Fibroblast of the aortic adventitia (primary cell): Measurements from ENCODE around the gene PAIP1. TPM values are rescaled to one million over a fixed set of nuclear protein-coding genes. Genes with fewer than 3 reads are reported as not detected.
"Not testable (repeated sequence)": the region's sequence is repeated elsewhere in the genome, so short reads cannot be mapped to it uniquely, and the experiment has no call there.

Experiments used
- DNase-seq: peaks from one replicate; pipeline ENCODE4 v3.0.0-alpha.2; 2010; ENCODE audit warnings: low read depth
- H3K4me3 ChIP-seq: 2 replicates; pipeline ENCODE4 v1.5.1; 2011; ENCODE audit warnings: low read depth, mild to moderate bottlenecking, control low read depth, low read length, moderate library complexity
- CTCF ChIP-seq: IDR thresholded peaks from 2 replicates; pipeline ENCODE4 v1.5.1; 2011; ENCODE audit warnings: mild to moderate bottlenecking, low read length, control low read depth, inconsistent platforms; ENCODE audit not compliant: insufficient read depth
- total RNA-seq: library from RNA; depleted of rRNA; stranded (reverse); fragments of >200 nt; gene quantifications from 2 replicates; pipeline ENCODE4 v1.2.3, GENCODE V29; 2012; ENCODE audit warnings: low replicate concordance

Gene PAIP1
- total RNA-seq, 1 donor: 113 TPM

DNA sequence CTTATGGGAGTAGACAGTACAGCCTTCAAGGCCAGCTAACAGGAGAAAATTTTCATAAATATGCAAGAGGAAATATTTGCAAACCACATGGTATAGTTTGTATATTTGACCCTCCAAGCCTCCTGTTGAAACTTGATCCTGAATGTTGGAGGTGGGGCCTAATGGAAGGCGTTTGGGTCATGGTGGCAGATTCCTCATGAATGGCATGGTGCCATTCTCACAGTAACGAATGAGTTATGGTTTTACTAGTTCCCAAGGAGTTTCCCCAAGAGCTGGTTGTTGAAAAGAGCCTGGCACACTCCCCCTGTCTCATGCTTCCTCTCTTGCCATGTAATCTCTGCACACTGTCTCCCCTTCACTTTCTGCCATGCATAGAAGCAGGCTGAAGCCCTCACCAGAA, 3.3 kb upstream of the PAIP1 start:
- DNase-seq: peak; percentile 37
- no peak for TF ChIP-seq CTCF
- no peak overlapping the region for H3K4me3 ChIP-seq

- H3K4me3 ChIP-seq: peak overlapping the region; percentile 86
- DNase-seq: not testable (repeated sequence)
These were observed 345 bp downstream of the PAIP1 start for GRCh38 chr5:43556607-43556856.

DNA sequence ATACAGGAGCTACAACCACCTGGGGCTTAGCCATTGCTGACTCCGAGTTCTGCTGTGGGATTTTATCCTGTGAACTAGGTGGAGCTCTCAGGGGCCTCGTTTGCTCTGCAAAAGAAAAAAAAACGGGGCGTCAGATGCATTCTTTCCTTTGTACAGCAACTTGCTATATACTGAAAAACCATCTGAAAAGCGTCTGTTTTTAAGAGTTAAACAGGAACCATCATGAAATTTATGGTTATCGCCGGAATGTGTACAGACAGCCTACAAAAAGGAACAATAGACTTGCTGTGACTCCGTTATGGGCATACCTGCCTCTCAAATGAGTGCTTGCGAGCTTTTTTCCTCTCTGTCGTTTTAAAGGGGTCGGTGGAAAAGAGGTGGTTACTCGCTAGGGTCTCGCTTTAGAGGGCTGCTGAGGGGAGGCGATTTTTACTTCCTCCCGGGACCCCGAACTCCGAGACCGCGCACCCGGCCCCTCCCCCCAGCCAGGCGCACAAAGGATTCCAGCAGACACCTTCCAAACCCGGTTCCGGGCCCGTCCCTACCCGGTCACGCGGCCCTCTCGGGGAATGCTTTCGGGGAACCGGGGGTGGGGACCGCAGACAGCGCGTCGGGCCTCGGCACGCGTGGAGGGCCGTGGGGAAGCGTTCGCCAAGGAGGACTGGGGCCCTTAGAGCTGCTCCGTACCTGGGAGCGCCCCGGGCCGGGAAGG, 826 bp downstream of the PAIP1 start:
- peak overlapping the region; percentile 86 for H3K4me3 ChIP-seq
- no peak for TF ChIP-seq CTCF
- peak; percentile 37 for DNase-seq

DNA sequence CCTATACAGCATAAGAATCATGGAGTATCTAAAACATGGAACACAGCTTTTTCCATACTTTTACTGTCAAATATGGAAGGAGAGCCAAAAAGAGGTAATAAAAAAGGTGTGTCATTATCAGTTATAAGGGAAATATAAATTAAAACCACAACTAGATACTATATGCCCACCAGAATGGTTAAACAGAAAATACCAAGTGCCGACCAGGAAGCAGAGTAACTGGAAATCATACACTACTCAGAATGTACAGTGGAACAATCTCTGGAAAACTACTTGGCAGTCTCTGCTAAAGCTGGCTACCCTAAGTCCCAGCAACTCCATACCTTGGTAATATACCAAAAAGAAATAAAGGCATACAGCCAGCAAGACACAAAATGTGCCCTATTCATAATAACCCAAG, 2.4 kb downstream of the PAIP1 start:
- no peak for TF ChIP-seq CTCF
- peak overlapping the region; percentile 5 for H3K4me3 ChIP-seq
- no peak for DNase-seq

DNA sequence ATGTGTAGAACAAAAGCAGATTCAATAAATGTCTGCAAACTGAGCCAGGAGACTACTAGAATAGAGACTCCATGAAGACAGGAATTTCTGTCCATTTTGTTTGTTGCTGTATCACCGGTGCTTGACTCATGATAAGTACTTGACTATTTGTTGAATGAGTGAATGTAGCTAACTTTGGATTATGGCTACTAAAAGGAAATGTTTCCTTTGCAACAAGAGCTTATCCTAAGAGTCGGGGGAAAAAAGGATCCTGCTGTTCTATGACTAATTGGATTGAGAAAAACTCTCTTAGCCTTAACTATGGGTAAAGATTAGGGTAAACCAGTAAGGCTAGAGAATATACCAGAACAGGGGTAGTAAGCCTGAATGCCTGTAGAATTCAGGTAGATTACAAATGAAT, 3.5 kb downstream of the PAIP1 start:
- DNase-seq: peak; percentile 9
- TF ChIP-seq CTCF: no peak

DNA sequence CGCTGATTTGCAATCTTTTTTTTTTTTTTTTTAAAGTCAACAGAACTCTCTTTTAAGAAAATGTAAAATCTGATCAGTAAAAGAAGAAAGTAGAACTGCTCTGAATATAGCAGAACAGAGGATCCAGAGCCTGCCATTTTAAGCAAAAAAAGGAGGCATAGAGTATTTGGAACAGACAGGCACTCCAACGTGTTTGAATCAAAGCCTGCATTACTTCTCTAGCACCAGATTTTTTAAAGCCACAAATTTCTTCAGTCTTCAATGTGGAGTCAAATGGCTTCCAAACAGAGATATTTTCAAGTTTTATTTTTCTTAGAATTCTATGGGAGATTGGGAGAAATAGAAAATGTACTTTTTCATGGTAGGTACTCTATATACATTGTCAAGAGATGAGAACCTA, 5.1 kb downstream of the PAIP1 start:
- H3K4me3 ChIP-seq: no peak overlapping the region
- TF ChIP-seq CTCF: no peak
- DNase-seq: no peak

More for the DNA sequence above, 3.5 kb downstream of the PAIP1 start:
- no peak overlapping the region for H3K4me3 ChIP-seq

DNA sequence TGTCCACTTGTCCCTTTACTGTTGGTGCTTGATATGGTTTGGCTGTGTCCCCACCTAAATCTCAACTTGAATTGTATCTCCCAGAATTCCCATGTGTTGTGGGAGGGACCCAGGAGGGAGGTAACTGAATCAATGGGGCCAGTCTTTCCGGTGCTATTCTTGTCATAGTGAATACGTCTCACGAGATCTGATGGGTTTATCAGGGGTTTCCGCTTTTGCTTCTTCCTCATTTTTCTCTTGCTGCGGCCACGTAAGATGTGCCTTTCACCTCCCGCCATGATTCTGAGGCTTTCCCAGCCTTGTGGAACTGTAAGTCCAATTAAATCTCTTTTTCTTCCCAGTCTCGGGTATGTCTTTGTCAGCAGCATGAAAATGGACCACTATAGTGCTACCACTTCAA, 7.6 kb downstream of the PAIP1 start:
- H3K4me3 ChIP-seq, DNase-seq: not testable (repeated sequence)

- no peak for DNase-seq
- H3K4me3 ChIP-seq: no peak overlapping the region
- TF ChIP-seq CTCF: no peak
These were observed 8.5 kb downstream of the PAIP1 start for GRCh38 chr5:43548358-43548757.
